HT1080 (cell line): ENCODE data around the gene ZNF597. TPM values are rescaled to one million over a fixed set of nuclear protein-coding genes. Genes with fewer than 3 reads are reported as not detected.
"Not testable (repeated sequence)": the region's sequence is repeated elsewhere in the genome, so short reads cannot be mapped to it uniquely, and the experiment has no call there.

Experiments used
- DNase-seq: peaks from one replicate; pipeline ENCODE4 v3.0.0-alpha.2; 2015; ENCODE audit warnings: low read depth
- total RNA-seq: library from RNA; depleted of rRNA; stranded (reverse); fragments of >200 nt; shearing (Covaris generic); gene quantifications from 2 replicates; pipeline ENCODE4 v1.2.3, GENCODE V29; 2014

The ZNF597 gene
- total RNA-seq, 1 experiment from 2014 or later, result 2.1 TPM

DNA sequence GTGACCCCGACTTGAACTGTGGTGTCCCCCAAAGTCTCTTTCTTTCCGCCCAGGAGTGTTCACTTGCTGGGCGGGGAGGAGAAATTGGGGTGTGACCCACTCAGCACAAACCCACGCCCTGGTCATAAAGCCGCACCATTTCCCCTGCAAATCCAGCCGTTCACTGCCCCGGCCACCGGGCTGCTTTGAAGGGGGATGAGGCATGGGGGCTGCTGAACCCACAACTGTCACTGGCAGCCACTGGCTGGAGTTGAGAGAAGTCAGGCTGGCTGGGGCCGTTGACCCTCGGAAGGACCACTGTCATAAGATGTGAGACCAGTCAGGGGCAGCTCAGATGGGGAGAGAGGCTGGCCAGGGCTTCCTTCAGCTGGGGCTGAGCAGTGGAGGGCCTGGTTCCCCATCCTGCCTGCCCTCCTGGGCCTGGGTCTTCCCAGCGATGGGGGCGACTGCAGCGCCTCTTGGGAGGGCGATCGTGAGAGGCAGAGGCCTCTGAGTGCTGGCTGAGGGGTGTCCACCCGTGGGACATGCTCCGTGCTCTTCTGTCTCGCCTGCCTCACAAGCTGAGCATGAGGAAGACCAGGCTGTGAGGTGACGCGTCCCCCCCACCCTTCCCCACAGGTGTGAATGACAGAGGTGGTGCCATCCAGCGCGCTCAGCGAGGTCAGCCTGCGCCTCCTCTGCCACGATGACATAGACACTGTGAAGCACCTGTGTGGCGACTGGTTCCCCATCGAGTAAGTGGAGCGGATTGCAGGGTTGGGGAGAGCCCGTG, 32.5 kb upstream of the ZNF597 start:
- DNase-seq, result no peak

DNA sequence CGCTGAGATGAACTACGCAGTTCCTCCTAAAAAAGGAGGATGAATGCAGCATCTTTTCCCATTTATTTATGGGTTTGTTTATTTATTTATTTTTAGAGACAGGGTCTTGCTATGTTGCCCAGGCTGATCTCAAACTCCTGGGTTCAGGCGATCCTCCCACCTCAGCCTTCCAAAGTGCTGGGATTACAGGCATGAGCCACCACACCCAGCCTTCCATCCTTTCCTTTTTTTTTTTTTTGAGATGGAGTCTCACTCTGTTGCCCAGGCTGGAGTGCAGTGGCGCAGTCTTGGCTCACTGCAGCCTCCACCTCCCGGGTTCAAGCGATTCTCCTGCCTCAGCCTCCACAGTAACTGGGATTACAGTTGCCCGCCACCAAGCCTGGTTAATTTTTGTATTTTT, 31.6 kb upstream of the ZNF597 start:
- not testable (repeated sequence) for DNase-seq

DNA sequence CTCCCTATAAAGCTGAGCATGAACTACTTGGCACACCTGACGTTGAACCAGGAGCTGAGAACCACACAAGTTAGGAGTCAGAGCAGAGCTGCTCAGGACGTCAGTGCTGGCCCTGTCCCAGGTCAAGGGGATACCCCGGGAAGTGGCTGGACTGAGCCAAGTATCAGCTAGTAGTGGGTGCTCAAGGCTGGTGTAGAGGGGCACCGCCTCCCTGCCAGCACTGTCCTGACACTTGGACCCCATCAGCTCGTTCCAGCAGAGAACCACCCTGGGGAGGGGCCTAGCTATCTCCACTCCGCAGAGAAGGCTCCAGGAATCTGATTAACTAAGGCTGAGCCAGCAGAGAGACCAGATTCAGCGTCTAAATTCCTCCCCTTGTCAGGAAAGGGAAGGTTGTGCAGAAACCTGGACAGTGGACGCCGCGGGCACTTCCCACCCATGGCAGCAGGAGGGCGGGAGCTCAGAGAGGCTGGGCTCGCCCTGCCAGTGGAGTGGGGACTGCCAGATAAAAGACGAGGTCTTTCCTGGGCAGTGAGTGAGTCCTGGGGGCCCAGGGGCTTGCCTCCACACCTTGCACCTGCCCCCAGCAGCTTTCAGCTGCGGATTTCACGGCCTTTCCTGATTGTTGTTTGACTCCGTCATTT, 31.0 kb upstream of the ZNF597 start:
- DNase-seq, result no peak

DNA sequence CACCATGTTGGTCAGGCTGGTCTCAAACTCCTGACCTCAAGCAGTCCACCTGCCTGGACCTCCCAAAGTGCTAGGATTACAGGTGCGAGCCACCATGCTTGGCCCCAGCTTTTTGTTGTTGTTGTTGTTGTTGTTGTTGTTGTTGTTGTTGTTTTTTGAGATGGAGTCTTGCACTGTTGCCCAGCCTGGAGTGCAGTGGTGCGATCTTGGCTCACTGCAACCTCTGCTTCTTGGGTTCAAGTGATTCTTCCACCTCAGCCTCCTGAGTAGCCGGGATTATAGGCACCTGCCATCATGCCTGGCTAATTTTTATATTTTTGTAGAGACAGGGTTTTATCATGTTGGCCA, 30.3 kb upstream of the ZNF597 start:
- not testable (repeated sequence) for DNase-seq

DNA sequence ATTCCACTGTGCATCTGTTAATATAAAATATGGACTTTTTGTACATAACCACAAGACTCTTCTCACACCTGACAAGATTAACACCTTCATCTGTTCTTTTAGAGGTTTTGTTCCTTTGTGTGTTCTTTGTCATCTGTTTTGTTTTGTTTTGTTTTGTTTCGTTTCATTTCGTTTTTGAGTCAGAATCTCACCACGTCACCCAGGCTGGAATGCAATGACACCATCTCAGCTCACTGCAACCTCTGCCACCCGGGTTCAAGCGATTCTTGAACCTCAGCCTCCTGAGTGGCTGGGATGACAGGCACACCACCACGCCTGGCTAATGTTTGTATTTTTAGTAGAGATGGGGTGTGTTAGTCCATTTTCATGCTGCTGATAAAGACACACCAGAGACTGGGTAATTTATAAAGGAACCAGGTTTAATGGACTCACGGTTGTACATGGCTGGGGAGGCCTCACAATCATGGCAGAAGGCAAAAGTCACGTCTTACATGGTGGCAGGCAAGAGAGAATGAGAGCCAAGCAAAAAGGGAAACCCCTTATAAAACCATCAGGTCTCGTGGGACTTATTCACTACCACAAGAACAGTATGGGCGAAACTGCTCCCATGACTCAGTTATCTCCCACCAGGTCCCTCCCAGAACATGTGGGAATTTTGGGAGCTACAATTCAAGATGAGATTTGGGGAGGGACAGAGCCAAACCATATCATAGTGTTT, 29.7 kb upstream of the ZNF597 start:
- no peak for DNase-seq

DNA sequence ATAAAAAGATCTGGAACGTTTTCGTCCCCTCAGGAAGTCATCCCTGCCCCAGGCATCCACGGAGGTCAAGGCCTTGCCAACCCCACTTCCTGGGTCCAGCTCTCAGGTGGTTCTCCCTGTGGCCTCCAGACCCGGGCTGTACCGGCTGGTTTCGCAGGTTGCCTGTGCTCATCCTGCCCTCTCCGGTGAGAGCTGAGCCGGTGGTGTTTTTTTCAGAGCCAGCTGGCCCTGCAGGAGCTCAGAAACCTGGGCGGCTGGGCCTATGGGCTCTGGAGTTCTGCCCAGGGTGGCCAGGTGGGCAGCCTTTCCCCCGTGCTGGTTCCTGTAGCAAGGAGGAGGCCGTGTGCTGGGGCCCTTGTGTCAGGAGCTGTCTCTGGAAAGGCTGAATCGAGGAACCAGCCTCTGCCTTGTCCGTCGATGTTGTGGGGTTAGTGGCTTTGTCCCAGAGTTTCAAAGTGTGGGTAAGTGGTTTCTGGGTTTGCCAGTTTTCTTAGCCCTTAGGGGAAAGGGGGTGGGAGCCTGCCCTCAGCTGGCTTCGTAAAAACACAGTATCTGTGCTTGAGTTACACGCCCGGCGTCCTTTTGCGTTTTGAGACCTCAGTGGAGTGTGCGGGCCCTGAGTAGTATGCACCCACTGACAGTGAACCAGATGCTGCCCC, 28.3 kb upstream of the ZNF597 start:
- DNase-seq, result no peak

DNA sequence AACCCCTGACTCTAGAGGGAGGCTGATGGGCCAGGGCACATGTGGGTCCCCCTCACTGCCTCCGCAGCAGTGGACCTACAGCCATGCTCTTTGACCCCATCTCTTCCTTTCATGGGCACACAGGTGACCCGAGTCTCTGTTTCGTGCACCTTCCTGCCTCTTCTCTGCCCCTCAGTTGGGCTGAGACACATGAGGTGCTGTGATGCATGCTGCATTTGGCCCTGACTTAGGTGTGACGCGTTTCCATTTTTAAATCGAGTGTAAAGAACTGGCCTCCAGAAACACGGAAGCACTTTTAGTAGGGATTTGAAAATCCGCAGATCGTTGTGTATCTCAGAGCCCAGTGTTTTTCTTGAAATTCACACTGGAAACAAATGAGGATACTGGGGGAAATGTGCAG, 27.4 kb upstream of the ZNF597 start:
- DNase-seq, result no peak

DNA sequence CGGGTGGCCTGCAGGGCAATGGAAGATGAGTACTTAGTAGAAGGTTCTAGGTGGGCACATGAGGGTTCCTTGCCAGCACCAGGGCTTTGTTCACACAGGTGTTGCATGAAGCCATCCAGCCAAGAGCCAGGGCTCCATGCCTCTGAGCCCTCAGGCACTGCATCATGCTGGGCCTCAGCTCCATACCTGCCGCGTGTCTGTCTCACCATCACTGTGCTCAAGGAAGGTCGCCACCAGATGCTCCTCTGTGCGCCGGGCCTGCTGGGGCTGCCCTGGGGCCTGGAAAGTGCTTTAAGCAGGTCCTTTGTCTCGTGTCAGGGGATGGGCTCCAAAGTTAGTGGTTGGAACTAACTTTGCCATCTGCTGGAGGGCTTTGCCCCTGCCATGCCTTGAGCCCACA, 26.4 kb upstream of the ZNF597 start:
- DNase-seq, result no peak

DNA sequence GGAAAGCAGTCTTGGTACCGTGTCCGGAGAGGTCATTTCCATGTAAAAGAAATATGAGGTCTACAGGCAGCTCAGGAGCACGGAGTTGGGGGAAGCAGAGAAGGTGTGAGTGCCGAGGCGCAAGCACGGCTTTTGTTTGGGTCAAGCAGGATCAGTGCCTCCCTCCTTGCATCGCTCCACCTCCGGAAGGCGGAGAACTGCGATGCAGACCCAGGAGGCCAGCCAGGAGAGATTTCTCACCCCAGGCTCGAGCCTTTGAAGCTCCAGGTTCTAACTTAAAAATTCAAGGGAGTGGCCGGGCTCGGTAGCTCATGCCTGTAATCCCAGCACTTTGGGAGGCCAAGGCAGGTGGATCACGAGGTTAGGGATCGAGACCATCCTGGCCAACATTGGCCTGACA, 25.2 kb upstream of the ZNF597 start:
- no peak for DNase-seq

DNA sequence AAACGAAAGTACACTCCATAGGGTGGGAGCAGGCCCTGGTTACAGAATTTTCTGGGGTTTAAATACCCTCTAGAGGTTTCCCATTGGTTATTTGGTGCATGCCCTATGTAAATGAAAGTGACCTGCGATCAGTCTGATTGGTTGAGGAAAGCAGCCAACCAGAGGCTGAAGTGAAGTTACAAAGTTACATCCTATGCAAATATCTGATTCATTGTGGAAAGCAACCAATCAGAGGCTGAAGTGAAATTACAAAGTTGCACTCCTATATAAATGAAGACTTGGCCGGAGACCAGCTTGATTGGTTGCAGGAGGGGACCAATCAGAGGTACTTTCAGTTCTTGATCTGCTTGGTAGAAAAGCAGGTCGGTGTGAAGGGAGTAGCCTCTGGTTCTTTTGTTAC, 24.6 kb upstream of the ZNF597 start:
- DNase-seq, result no peak

DNA sequence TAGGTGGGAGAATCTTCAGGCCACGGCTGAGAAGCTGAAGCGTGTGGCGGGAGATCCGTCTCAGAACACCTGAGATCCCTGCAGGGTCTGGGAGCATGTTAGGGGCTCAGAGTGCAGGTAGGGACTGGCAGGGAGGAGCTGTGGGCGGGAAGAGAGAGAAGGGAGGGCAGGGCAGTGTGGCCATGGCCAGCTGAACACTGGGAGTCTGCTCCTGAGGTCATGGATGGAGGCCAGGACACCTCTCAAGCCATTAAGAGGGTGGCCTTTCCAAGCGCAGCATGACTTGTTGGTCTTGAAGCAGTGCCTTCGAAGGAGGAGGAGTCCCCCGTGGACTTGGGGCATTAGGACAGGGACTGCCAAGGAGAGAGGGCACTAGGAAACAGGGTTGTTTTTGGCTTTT, 23.9 kb upstream of the ZNF597 start:
- no peak for DNase-seq

DNA sequence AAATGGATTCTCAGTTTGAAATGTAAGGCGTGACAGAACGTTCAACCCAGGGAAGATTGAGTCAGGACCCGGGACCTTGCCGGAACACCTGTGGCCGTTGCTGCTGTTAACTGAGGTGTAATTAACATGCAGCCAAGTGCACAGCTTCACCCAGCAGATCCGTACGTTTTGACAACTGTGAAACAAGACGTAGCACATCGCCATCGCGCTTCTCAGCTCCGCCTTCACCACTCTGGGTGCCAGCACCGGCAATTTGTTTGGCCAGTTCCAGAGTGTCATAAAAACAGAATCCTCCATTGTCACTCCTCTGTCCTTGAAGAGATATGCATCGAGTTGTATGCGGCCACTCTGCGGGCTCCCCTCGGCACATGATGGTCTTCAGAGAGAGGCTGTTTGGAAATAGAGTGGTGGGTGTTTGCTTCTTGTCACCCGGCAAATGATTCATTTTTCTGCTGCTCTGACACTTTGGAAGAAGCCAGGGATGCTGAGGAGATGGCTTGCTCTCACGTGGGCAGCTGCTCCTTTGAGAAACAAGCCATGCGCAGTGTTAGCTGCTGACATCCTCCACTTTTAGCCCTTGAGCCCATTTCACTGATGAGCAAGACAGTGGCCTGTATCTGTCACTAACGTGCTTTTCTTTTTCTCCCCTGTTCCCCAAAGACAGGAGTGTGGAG, 22.7 kb upstream of the ZNF597 start:
- DNase-seq, result no peak

DNA sequence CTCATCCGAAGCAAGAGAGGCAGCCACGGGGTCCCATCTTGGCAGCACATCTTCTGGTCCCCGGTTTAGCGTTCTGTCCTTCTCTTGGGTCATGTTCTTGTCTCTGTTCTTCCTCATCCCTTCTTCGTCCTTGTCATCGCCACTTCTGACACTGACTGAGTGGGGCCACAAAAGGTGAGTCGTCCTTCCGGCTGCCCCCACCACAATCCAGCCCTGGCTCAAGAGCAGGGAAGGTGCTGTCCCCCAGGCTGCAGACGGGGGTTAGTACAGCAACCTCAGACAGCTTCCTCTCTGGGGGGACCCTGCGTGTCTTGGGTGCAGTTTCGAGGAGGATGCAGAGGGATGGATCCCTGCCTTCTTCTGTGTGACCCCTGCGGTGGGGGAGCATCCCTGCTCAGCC, 22.0 kb upstream of the ZNF597 start:
- DNase-seq, result no peak

DNA sequence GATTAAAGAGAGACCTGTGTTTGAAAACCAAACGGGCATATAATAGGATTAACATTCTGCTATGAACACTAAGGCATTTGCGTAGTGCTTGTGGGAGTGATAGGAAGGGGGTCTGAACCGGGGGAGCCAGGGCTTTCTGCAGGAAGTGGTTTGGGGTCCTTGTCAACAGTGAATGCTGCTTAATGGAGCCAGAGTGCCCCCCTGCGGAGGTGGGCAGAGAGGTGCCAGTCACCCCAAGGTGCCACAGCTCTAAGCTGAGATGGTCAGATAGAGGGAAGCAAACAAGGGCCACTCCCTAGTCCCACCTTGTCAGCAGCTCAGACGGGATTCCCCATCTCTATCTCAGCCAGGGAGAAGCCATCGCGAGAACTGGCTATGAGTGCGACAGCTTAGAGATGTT, 17.8 kb upstream of the ZNF597 start:
- DNase-seq, result no peak

DNA sequence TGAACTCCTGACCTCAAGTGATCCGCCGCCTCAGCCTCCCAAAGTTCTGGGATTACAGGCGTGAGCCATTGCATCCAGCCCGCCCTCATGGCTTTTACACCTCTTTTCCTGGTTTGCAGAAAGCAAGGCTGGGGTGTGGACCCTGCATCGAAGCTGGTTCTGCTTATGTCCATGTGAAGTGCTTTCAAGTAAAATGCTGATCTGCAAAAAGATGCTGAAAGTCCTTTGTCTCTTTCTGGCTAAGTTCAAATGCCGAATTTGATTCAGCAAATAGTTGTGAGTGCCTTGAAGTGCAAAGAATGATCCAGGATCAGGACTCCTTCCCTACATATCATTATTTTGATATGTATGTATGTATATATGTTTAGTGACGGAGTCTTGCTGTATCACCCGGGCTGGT, 17.3 kb upstream of the ZNF597 start:
- no peak for DNase-seq

DNA sequence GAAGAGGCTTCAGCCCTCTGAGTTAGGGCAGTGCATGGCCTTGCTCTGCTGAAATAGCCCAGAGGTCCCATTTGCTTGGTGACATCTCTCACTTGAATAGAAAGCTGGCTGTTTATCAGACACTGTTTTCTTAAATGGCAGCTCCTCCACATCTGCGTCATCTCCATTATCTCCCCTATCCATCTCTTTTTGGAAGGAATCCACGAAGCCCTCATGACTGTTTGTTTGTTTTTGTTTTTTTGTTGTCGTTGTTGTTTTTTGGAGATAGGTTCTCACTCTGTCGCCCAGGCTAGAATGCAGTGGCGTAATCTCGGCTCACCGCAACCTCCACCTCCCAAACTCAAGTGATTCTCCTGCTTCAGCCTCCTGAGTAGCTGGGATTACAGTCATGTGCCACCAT, 16.8 kb upstream of the ZNF597 start:
- no peak for DNase-seq

DNA sequence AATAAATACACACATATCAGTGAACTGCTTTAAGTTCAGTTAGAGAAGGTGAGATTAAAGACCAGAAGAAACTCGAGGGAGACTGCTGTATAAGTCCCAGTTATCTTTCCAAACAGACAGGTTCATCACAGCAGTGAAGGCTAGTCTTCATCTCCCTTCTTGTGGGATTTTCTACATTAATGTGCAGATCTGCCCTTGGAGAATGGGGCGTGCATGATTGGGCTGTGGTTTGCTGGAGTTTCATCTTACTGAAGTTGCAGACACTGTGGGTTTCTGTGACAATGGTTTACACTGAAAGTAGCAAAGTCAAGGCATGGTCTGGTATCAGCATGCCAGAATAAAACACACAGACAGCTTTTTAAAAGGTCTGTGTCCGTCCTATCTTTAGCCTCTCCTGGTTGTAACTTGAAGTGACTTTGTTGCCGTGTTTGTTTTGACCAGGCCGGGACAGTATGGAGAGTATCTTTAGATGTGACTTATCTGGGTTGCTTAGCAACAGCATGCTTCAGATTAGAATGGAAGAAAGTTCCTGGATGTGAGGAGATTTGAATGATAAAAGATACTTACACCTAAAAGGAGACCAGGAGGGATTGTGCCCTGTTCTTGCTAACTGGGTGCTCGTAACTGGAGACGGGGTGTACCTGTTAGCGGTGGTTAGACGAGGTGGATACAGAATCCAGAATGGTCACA, 16.2 kb upstream of the ZNF597 start:
- DNase-seq, result no peak

DNA sequence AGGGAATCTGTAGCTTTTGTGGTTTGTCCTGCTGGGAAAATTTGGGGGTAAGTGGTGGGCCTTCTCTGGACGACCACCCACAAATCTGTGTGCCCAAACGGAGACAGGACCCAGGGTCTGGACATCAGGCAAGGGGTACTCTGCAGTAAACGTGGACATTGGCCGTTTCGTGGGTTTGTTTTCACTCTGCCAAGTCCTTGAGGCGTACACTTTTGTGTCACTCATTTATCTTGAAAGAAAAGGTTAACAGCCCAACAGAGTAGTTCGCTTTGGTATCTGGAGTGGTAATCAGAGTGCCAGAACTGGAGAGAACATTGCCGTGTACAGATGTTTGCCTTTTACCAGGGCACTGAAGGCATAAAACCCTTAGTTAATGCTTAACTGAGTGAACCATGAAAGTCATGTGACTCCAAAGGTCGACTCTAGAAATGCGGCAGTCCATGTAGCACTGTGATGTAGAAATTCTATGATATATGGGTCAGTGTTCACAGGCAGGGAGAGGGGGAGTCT, 15.6 kb upstream of the ZNF597 start:
- DNase-seq, result no peak

DNA sequence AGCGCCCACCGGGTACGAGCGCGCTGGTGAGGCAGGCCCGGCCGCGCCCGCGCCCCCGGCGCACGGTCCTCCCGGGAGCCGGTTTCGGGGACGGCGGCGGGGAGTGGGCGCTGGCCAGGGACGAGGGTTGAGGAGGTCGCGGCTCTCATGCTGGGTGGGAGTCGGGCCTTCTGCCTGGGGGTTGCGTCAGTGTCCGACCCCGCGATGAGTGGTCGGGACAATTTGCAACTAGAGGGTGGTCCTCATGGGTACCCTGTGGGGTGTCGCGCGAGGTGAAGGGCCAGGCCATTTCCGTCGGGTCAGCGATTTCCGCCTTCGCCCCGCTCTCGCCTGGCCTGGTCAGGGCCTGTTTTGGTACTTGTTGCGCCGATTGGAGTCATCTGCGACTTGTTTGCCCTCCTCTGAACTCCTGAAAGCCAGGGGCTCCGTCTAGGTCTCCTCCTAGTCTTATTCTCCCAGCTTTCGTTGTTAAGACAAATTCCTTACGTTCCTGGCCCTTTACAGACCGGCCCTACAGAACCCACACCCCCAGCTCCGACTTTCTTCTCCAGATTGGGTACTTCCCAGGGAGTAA, 15.1 kb upstream of the ZNF597 start:
- no peak for DNase-seq
